GM20431 (cell line): ENCODE measurements around the gene AKAP12.
"Not testable (repeated sequence)": the region's sequence is repeated elsewhere in the genome, so short reads cannot be mapped to it uniquely, and the experiment has no call there.

Source experiments
- in situ Hi-C: fragments of 300-500 bp; cut with MseI, MboI; formaldehyde crosslinking; loops from one replicate; pipeline ENCODE4 v1.15.0; 2020; ENCODE audit warnings: low sequenced_read_pairs; ENCODE audit not compliant: unreplicated experiment

AKAP12 gene

GRCh38 chr6:151307501-151307900, 67.7 kb downstream of the AKAP12 start:
- in situ Hi-C loops, result no loop called here

- in situ Hi-C loops, result no loop called here
Measured at GRCh38 chr6:151309619-151310018, 69.9 kb downstream of the AKAP12 start.

GRCh38 chr6:151310279-151310678, 70.5 kb downstream of the AKAP12 start:
- in situ Hi-C loops, result no loop called here

- in situ Hi-C loops, result no loop called here
Measured at GRCh38 chr6:151310852-151311767, 71.3 kb downstream of the AKAP12 start.

- in situ Hi-C loops, result no loop called here
Measured at GRCh38 chr6:151313066-151313491, 73.3 kb downstream of the AKAP12 start.

GRCh38 chr6:151315661-151316060, 75.9 kb downstream of the AKAP12 start:
- in situ Hi-C loops, result not testable (repeated sequence)

- in situ Hi-C loops, result no loop called here
Measured at GRCh38 chr6:151317103-151317994, 77.6 kb downstream of the AKAP12 start.

- in situ Hi-C loops, result no loop called here
Measured at GRCh38 chr6:151317995-151318365, 78.2 kb downstream of the AKAP12 start.

- in situ Hi-C loops, result loop anchor here (10.0 kb wide), 2 partner anchors 305 to 425 kb away; no protein-coding TSS in a partner anchor
Measured at GRCh38 chr6:151320140-151320539, 80.4 kb downstream of the AKAP12 start.

- in situ Hi-C loops, result loop anchor here (10.0 kb wide), 2 partner anchors 307 to 427 kb away; no protein-coding TSS in a partner anchor
Measured at GRCh38 chr6:151321438-151321837, 81.7 kb downstream of the AKAP12 start.

- in situ Hi-C loops, result loop anchor here (10.0 kb wide), 2 partner anchors 308 to 428 kb away; no protein-coding TSS in a partner anchor
Measured at GRCh38 chr6:151322570-151322969, 82.8 kb downstream of the AKAP12 start.

GRCh38 chr6:151323791-151324487, 84.2 kb downstream of the AKAP12 start:
- in situ Hi-C loops, result loop anchor here (10.0 kb wide), 2 partner anchors 309 to 429 kb away; no protein-coding TSS in a partner anchor

- in situ Hi-C loops, result loop anchor here (10.0 kb wide), 2 partner anchors 310 to 430 kb away; no protein-coding TSS in a partner anchor
Measured at GRCh38 chr6:151324488-151324825, 84.7 kb downstream of the AKAP12 start.

GRCh38 chr6:151325075-151326050, 85.6 kb downstream of the AKAP12 start:
- in situ Hi-C loops, result loop anchor here (10.0 kb wide), 2 partner anchors 311 to 431 kb away; no protein-coding TSS in a partner anchor

GRCh38 chr6:151326116-151326825, 86.5 kb downstream of the AKAP12 start:
- in situ Hi-C loops, result loop anchor here (10.0 kb wide), 2 partner anchors 311 to 431 kb away; no protein-coding TSS in a partner anchor

GRCh38 chr6:151327101-151327500, 87.3 kb downstream of the AKAP12 start:
- in situ Hi-C loops, result loop anchor here (10.0 kb wide), 2 partner anchors 312 to 432 kb away; no protein-coding TSS in a partner anchor

GRCh38 chr6:151330130-151330696, 90.4 kb downstream of the AKAP12 start:
- in situ Hi-C loops, result no loop called here

GRCh38 chr6:151335930-151336329, 96.2 kb downstream of the AKAP12 start:
- in situ Hi-C loops, result no loop called here
